PC-3 (cell line): ENCODE measurements around the gene SH3GL2. TPM values are rescaled to one million over a fixed set of nuclear protein-coding genes. Genes with fewer than 3 reads are reported as not detected.
A peak's percentile ranks its signal among the peaks of the same experiment; 100 is the strongest.

ENCODE experiments used
- ATAC-seq: fragments of 200-7000 bp; cut with Tn5 transposase; 2 replicates; pipeline ENCODE4 v1.9.1; 2020; ENCODE audit warnings: mild to moderate bottlenecking, moderate library complexity
- BruUV-seq: library from RNA; stranded (reverse); fragments of 400-500 nt; replicated peaks from 2 replicates; lab custom pipeline; 2021; lab: Mats Ljungman, UMichigan
- CTCF ChIA-PET: fragments of 300-600 bp; sonication (Branson Sonifier 250); formaldehyde crosslinking; loops from one replicate; lab custom pipeline; 2022; ENCODE audit warnings: antibody characterized with exemption; lab: Charles Lee
- POLR2A ChIA-PET: fragments of 300-600 bp; sonication (Branson Sonifier 250); formaldehyde crosslinking; loops from one replicate; lab custom pipeline; 2022; ENCODE audit warnings: antibody characterized with exemption; ENCODE audit not compliant: unreplicated experiment; lab: Charles Lee
- DNase-seq: peaks from one replicate; pipeline ENCODE4 v3.0.0-alpha.2; 2015
- H2AFZ ChIP-seq: fragments of 300-600 bp; sonication (generic); 2 replicates; pipeline ENCODE4 v1.6.0; 2016; ENCODE audit warnings: antibody characterized with exemption, low read length
- H3F3A ChIP-seq: fragments of 300-600 bp; sonication (generic); one replicate; pipeline ENCODE4 v1.6.0; 2017; ENCODE audit warnings: antibody characterized with exemption, low read length, control low read depth, mild to moderate bottlenecking; ENCODE audit not compliant: unreplicated experiment
- H3K27ac ChIP-seq: fragments of 300-600 bp; sonication (generic); 2 replicates; pipeline ENCODE4 v1.5.1; 2016; ENCODE audit warnings: mild to moderate bottlenecking, low read length
- H3K27me3 ChIP-seq: fragments of 300-600 bp; sonication (generic); 2 replicates; pipeline ENCODE4 v1.6.1; 2016; ENCODE audit warnings: low read length, mixed read lengths
- H3K36me3 ChIP-seq: fragments of 300-600 bp; sonication (generic); 2 replicates; pipeline ENCODE4 v1.6.1; 2016; ENCODE audit warnings: low read depth, mixed run types, low read length, mixed read lengths
- H3K4me1 ChIP-seq: fragments of 300-600 bp; sonication (generic); 2 replicates; pipeline ENCODE4 v1.5.1; 2016; ENCODE audit warnings: low read length; ENCODE audit not compliant: insufficient read depth
- H3K4me2 ChIP-seq: fragments of 300-600 bp; sonication (generic); 2 replicates; pipeline ENCODE4 v1.6.0; 2016; ENCODE audit warnings: low read length
- H3K4me3 ChIP-seq: fragments of 300-600 bp; sonication (generic); 2 replicates; pipeline ENCODE4 v1.5.1; 2016; ENCODE audit warnings: mild to moderate bottlenecking, low read length, mixed read lengths
- H3K79me2 ChIP-seq: fragments of 300-600 bp; sonication (generic); 2 replicates; pipeline ENCODE4 v1.6.1; 2017; ENCODE audit warnings: low read length, mixed read lengths
- H3K9ac ChIP-seq: fragments of 300-600 bp; sonication (generic); 2 replicates; pipeline ENCODE4 v1.6.0; 2016; ENCODE audit warnings: mild to moderate bottlenecking, low read length
- H3K9me2 ChIP-seq: fragments of 300-600 bp; sonication (generic); replicated peaks from 2 replicates; pipeline ENCODE4 v1.6.1; 2016; ENCODE audit warnings: mixed run types, low read length, mixed read lengths
- H3K9me3 ChIP-seq: fragments of 300-600 bp; sonication (generic); 2 replicates; pipeline ENCODE4 v1.6.1; 2016; ENCODE audit warnings: low read length, mixed read lengths
- H4K20me1 ChIP-seq: fragments of 300-600 bp; sonication (generic); 2 replicates; pipeline ENCODE4 v1.6.1; 2016; ENCODE audit warnings: low read length, mixed read lengths
- CTCF ChIP-seq: fragments of 300-600 bp; sonication (generic); conservative IDR thresholded peaks from 2 replicates; pipeline ENCODE4 v1.5.1; 2017; ENCODE audit warnings: antibody characterized with exemption, low read depth, mild to moderate bottlenecking, low read length
- EZH2 ChIP-seq: fragments of 300-600 bp; sonication (generic); IDR thresholded peaks from one replicate; pipeline ENCODE4 v1.6.1; 2017; ENCODE audit warnings: antibody characterized with exemption, mild to moderate bottlenecking, low read length; ENCODE audit not compliant: unreplicated experiment
- EZH2phosphoT487 ChIP-seq: fragments of 300-600 bp; sonication (generic); IDR thresholded peaks from 2 replicates; pipeline ENCODE4 v1.6.1; 2018; ENCODE audit warnings: mild to moderate bottlenecking, antibody characterized with exemption, low read length, borderline replicate concordance
- intact Hi-C: fragments of 100-400 bp; cut with micrococcal nuclease; formaldehyde crosslinking; loops from 2 replicates; pipeline ENCODE4 v1.9.0; 2023
- total RNA-seq: library from RNA; depleted of rRNA; stranded (reverse); fragments of >200 nt; gene quantifications from 2 replicates; pipeline ENCODE4 v1.2.3, GENCODE V29; 2014

SH3GL2 gene
- total RNA-seq, 1 experiment from 2014 or later = 2.9 TPM

- no peaks in the 10 kb centered on the region for H3F3A ChIP-seq
- peak overlapping the region; percentile 80 for H3K4me2 ChIP-seq
- no peak for DNase-seq
- no peaks in the 10 kb centered on the region for H3K79me2 ChIP-seq
- H3K27me3 ChIP-seq = peaks cover 29% of the 10 kb centered on the region
- H3K4me1 ChIP-seq = no peaks in the 10 kb centered on the region
- no peak for TF ChIP-seq CTCF
- no peak for TF ChIP-seq EZH2phosphoT487
- TF ChIP-seq EZH2 = no peak
- no peaks in the 10 kb centered on the region for H4K20me1 ChIP-seq
- CTCF ChIA-PET = no interaction called here
- H2AFZ ChIP-seq = peak overlapping the region; percentile 69
- no peaks in the 10 kb centered on the region for H3K9me3 ChIP-seq
- POLR2A ChIA-PET = no interaction called here
- intact Hi-C loops = no loop called here
- no TSS peak for BruUV-seq
- H3K9me2 ChIP-seq = no peaks in the 10 kb centered on the region
- no peak for ATAC-seq
- H3K27ac ChIP-seq = no peak overlapping the region
- H3K9ac ChIP-seq = no peak overlapping the region
- H3K36me3 ChIP-seq = no peaks in the 10 kb centered on the region
- peak overlapping the region; percentile 71 for H3K4me3 ChIP-seq
Observed at GRCh38 chr9:17578577-17578910, 322 bp upstream of the SH3GL2 start.

- peak overlapping the region; percentile 80 for H3K4me2 ChIP-seq
Observed at GRCh38 chr9:17580119-17580518, 1.3 kb downstream of the SH3GL2 start.

More at GRCh38 chr9:17580119-17580518, 1.3 kb downstream of the SH3GL2 start:
- ATAC-seq (no peak), DNase-seq (no peak)
- intact Hi-C loops = no loop called here
- ChIA-PET POLR2A (no interaction called here), CTCF (no interaction called here)
- Histone ChIP-seq H3K4me1 (no peaks in the 10 kb centered on the region), H3K79me2 (no peaks in the 10 kb centered on the region), H3K9me2 (no peaks in the 10 kb centered on the region), H3F3A (no peaks in the 10 kb centered on the region), H4K20me1 (no peaks in the 10 kb centered on the region), H3K4me3 (peak overlapping the region; percentile 71), H3K9ac (no peak overlapping the region), H3K27ac (no peak overlapping the region), H3K9me3 (no peaks in the 10 kb centered on the region), H3K27me3 (peaks cover 29% of the 10 kb centered on the region), H3K36me3 (no peaks in the 10 kb centered on the region), H2AFZ (no peak overlapping the region)
- TF ChIP-seq EZH2 (no peak), EZH2phosphoT487 (no peak), CTCF (no peak)
- TSS peak; percentile 39 for BruUV-seq
